AG04449 (cell line): ENCODE measurements around the gene ANTXR1.
A peak's percentile ranks its signal among the peaks of the same experiment; 100 is the strongest.

Experiments
- CTCF ChIA-PET: fragments of 350-600 bp; formaldehyde crosslinking; extraction: SDS; loops from one replicate; lab custom pipeline; 2021; ENCODE audit warnings: antibody characterized with exemption; lab: Yijun Ruan, JAX
- POLR2A ChIA-PET: fragments of 400-600, 350-600 bp; formaldehyde crosslinking; extraction: SDS; loops from one replicate; lab custom pipeline; 2020; ENCODE audit warnings: antibody characterized with exemption, inconsistent platforms; lab: Yijun Ruan, JAX
- DNase-seq: peaks from one replicate; pipeline ENCODE4 v3.0.0-alpha.2; 2010; ENCODE audit warnings: low read depth, low spot score
- H3K4me3 ChIP-seq: 2 replicates; pipeline ENCODE4 v1.5.1; 2011; ENCODE audit warnings: low read depth, mild to moderate bottlenecking, control low read depth, low read length
- CTCF ChIP-seq: IDR thresholded peaks from one replicate; pipeline ENCODE4 v1.5.1; 2011; ENCODE audit warnings: mild to moderate bottlenecking, moderate library complexity, low read length, control low read depth, inconsistent platforms; ENCODE audit not compliant: insufficient read depth; ENCODE audit errors: missing control alignments

The ANTXR1 gene

GRCh38 chr2:69017080-69017479 is 4.1 kb downstream of the ANTXR1 start:
- ChIA-PET CTCF (interaction anchor here (1.0 to 3.5 kb wide), 5 partner anchors 10 to 291 kb away, joined by 3 to 23 read pairs (median 4); no protein-coding TSS in a partner anchor), POLR2A (no interaction called here)
- no peak for DNase-seq
- no peak for TF ChIP-seq CTCF
- H3K4me3 ChIP-seq = peak overlapping the region; percentile 38

- TF ChIP-seq CTCF = no peak
- H3K4me3 ChIP-seq = no peak overlapping the region
- ChIA-PET POLR2A (no interaction called here), CTCF (interaction anchor here (0.8 to 2.6 kb wide), 5 partner anchors 9 to 290 kb away, joined by 3 to 23 read pairs (median 3); no protein-coding TSS in a partner anchor)
- no peak for DNase-seq
Measured at GRCh38 chr2:69017835-69018234, 4.9 kb downstream of the ANTXR1 start.

DNA sequence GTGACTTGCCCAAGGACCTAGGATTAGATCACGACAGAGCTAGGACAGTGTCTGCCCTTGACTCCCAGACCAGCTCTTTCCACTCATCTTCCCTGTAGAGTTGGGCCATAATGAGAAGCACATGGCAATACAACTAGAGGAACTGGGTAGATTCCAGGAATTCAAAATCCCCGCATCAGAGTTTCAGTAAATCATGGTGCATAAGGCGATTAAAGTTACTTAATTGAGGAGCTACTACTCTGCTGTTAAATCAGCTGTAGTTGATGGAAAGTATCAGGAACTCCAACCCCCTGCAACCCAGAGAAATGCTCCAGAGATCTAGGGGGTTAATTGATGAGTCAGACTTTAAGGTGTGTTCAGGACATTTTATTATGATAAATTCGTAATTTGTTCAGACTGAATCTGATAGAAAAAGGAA is 5.7 kb downstream of the ANTXR1 start:
- POLR2A ChIA-PET = no interaction called here
- TF ChIP-seq CTCF = no peak
- CTCF ChIA-PET = interaction anchor here (2.6 kb wide), 1 partner anchor 287 kb away, joined by 23 read pairs; no protein-coding TSS in a partner anchor
- no peak overlapping the region for H3K4me3 ChIP-seq
- no peak for DNase-seq

DNA sequence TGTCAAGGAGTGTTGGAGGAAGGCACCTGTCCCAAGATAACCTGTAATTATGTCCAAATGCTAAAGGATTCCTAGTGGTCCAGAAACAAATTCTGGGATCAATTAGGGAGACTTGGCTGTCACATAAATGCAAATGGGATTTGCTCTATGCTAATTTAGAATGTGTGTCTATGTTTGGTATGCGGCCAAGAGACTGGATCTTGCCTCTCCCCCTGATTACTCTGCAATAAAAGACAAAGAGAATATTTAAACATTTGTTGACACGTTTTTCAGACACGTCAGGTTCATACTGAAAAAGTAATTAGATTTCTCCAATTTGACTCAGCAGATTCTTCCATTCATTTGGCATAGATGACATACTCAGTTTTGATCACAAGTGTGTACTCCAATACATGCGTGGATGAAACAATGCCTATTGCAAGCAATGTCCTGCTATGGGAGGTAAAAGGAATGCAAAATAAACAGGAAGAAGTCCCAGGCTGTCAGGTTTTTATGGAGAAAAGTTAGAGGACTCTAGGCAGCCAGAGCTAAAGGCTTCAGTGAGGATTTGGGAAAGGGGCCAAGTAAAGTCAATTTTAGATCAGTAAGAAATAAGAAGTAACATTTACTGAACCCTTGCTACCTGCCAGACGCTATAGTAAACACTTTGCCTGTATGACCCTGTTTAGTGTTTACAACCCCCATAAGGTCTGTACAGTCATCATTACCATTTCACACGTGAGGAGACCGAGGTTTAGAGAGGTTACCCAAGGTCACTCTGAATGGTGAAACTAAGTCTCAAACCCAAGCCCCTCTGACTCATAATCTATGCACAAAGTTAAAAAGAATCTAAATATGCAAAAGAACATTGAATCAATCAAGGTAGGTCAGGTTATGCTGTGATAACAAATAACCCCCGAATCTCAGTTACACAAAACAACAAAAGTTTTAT is 7.8 kb downstream of the ANTXR1 start:
- CTCF ChIA-PET = interaction anchor here (1.9 to 2.7 kb wide), 2 partner anchors 77 to 286 kb away, joined by 6 to 9 read pairs; no protein-coding TSS in a partner anchor
- H3K4me3 ChIP-seq = no peak overlapping the region
- TF ChIP-seq CTCF = no peak
- POLR2A ChIA-PET = no interaction called here
- no peak for DNase-seq

- CTCF ChIA-PET = interaction anchor here (1.9 to 2.7 kb wide), 2 partner anchors 78 to 285 kb away, joined by 6 to 9 read pairs; no protein-coding TSS in a partner anchor
- no peak overlapping the region for H3K4me3 ChIP-seq
- POLR2A ChIA-PET = no interaction called here
- DNase-seq = no peak
- TF ChIP-seq CTCF = no peak
Measured at GRCh38 chr2:69021727-69022126, 8.7 kb downstream of the ANTXR1 start.

DNA sequence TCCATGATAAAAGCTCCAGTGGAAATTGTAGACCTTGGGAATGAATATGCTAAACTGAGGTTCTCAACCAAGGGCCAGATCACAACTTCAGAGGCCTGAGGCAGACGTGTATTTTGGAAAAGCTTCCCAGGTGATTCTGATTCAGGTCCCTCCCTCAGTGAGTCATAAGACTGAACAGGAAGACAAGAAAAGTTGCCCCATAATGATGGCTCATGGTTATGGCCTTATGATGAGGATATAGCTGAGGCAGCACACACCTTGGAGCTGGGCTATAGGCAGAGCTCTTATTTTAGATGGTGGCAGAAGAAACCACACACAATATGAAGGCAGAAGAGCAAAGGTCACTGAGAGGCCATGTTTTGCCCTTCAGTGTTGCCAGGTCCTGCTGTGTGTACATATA is 9.6 kb downstream of the ANTXR1 start:
- no peak for TF ChIP-seq CTCF
- ChIA-PET CTCF (interaction anchor here (1.0 to 2.7 kb wide), 3 partner anchors 11 to 284 kb away, joined by 3 to 9 read pairs (median 6); no protein-coding TSS in a partner anchor), POLR2A (no interaction called here)
- no peak overlapping the region for H3K4me3 ChIP-seq
- no peak for DNase-seq
